HEK293 (cell line): ENCODE data around the gene KRTAP1-5.

Experiments
- KLF16 ChIP-seq: fragments of 450-650 bp; formaldehyde crosslinking; IDR thresholded peaks from 2 replicates; pipeline ENCODE4 v1.5.1; 2017; ENCODE audit warnings: missing biosample characterization, missing genetic modification characterization
- ZNF121 ChIP-seq: fragments of 450-650 bp; formaldehyde crosslinking; IDR thresholded peaks from 2 replicates; pipeline ENCODE4 v1.5.1; 2016; ENCODE audit warnings: missing biosample characterization, missing genetic modification characterization
- ZNF133 ChIP-seq: fragments of 450-650 bp; formaldehyde crosslinking; IDR thresholded peaks from 2 replicates; pipeline ENCODE4 v1.5.1; 2016; ENCODE audit warnings: missing biosample characterization, missing genetic modification characterization
- ZNF211 ChIP-seq: fragments of 450-650 bp; formaldehyde crosslinking; IDR thresholded peaks from 2 replicates; pipeline ENCODE4 v1.5.1; 2016; ENCODE audit warnings: low read depth, missing biosample characterization, missing genetic modification characterization
- ZNF544 ChIP-seq: fragments of 450-650 bp; formaldehyde crosslinking; IDR thresholded peaks from 2 replicates; pipeline ENCODE4 v1.5.0; 2017; ENCODE audit warnings: missing biosample characterization, missing genetic modification characterization
- ZNF596 ChIP-seq: fragments of 450-650 bp; IDR thresholded peaks from 2 replicates; pipeline ENCODE4 v1.5.0; 2018; ENCODE audit warnings: missing biosample characterization, mild to moderate bottlenecking, missing genetic modification characterization, moderate library complexity
- ZNF660 ChIP-seq: fragments of 450-650 bp; IDR thresholded peaks from 2 replicates; pipeline ENCODE4 v1.5.1; 2018; ENCODE audit warnings: missing biosample characterization, mild to moderate bottlenecking, missing genetic modification characterization
- TF ChIP-seq, protein P1 (sequence below): fragments of 450-650 bp; formaldehyde crosslinking; IDR thresholded peaks from 2 replicates; pipeline ENCODE4 v1.5.1; 2016; ENCODE audit warnings: missing biosample characterization, missing genetic modification characterization

DNA sequence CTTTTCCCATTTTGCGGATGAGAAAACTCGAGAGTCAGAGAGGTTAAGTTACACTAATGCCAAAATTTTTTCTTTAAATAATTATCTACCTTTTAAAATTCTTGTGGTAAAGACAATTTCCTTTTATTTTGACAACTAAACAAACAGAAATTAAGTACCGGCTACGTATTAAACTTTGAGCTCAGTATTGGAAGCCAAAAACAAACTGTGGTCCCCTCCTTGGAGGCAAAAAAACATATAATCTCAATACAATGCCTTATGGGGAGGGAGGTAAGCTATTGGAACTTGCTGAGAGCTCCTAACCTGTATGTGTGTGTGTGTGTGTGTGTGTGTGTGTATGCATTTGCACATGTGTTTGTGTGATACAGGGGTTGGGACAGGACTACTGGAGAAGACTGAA is 36.4 kb upstream of the KRTAP1-5 start:
- TF ChIP-seq, protein P1, sequence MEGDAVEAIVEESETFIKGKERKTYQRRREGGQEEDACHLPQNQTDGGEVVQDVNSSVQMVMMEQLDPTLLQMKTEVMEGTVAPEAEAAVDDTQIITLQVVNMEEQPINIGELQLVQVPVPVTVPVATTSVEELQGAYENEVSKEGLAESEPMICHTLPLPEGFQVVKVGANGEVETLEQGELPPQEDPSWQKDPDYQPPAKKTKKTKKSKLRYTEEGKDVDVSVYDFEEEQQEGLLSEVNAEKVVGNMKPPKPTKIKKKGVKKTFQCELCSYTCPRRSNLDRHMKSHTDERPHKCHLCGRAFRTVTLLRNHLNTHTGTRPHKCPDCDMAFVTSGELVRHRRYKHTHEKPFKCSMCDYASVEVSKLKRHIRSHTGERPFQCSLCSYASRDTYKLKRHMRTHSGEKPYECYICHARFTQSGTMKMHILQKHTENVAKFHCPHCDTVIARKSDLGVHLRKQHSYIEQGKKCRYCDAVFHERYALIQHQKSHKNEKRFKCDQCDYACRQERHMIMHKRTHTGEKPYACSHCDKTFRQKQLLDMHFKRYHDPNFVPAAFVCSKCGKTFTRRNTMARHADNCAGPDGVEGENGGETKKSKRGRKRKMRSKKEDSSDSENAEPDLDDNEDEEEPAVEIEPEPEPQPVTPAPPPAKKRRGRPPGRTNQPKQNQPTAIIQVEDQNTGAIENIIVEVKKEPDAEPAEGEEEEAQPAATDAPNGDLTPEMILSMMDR = no peak
- TF ChIP-seq ZNF133 (tag by site-specific recombination) (no peak), ZNF660 (tag by site-specific recombination) (no peak), KLF16 (tag by site-specific recombination) (no peak), ZNF544 (no peak), ZNF121 (tag by site-specific recombination) (no peak), ZNF596 (no peak), ZNF211 (tag by site-specific recombination) (no peak)
